GM21529 (cell line): Measurements from ENCODE around the gene SLC49A3.
"Not testable (repeated sequence)": the region's sequence is repeated elsewhere in the genome, so short reads cannot be mapped to it uniquely, and the experiment has no call there.

Experiments used
- ATAC-seq: cut with Tn5 transposase; IDR thresholded peaks from one replicate; pipeline ENCODE4 v1.9.1; 2021; ENCODE audit not compliant: unreplicated experiment

SLC49A3 gene

DNA sequence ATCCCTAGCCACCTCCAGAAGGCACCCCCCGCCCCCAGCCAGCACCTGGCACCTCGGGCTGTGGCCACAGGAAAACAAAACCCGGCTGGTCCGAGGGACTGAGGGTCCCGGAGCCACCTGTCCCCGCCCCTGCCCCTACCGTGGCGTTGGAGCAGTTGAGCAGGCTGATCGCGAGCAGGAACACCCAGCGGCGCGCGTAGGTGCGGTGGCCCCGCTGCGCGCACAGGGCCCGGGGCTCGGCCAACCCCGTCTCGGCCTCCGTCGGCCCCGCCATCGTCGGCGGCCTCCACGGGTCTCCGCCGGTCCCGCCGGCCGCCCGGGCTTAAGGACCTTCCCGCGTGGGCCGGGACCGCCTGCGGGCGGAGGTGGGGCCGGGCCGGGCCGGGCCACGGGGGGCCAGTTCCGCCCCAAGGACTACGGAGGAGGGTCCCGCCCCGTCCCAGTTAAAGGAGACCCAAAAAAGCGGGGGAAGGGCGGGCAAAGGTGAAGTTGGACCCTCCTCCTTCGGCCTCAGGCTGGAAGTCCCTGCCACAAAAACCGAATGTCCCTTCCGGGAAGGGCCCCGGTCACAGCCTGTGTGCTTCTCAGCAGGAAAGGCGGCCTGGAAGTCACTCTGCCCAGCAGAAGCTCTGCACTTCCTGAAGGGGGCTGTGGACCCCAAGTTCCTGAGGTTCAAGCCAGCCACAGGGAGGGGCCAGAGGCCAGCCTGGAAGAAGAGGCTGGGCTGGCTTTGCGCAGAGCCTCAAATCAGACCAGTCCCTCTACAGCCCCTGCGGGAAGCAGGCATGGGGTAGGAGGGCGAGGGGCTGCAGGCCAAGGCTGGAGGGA is at the start of gene SLC49A3:
Gene SLC49A3 (minus strand): TSS at position 298 of the 828 bp plus-strand sequence. CDS start 24 bp downstream, at position 274.
- ATAC-seq = no peak

DNA sequence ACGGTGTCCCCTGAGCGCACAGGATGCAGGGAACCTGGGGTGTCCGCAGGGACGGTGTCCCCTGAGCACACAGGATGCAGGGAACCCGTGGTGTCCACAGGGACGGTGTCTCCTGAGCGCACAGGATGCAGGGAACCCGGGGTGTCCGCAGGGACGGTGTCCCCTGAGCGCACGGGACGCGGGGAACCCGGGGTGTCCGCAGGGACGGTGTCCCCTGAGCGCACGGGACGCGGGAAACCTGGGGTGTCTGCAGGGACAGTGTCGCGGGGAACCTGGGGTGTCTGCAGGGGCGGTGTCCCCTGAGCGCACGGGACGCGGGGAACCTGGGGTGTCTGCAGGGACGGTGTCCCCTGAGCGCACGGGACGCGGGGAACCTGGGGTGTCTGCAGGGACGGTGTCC is 47.6 kb upstream of the SLC49A3 start:
- not testable (repeated sequence) for ATAC-seq

DNA sequence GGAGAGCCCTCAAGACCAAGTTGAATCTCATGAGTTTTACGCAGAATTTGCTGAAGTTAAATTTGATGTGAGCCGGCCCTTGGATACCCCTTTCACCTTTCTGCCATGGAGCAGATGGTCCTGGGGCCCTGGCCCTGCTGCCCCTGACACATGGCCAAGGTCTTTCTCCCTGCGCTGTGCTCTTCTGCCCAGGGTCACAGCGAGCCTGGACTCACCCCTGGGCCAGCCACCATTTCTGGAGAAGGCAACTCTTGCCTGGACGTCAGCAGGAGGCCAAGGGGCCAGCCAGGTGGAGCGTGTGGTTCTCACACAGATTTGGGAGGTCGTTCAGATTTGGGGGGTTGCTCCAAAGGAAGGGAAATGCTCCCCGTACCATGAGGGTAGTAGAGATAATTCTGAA is 46.6 kb upstream of the SLC49A3 start:
- no peak for ATAC-seq

DNA sequence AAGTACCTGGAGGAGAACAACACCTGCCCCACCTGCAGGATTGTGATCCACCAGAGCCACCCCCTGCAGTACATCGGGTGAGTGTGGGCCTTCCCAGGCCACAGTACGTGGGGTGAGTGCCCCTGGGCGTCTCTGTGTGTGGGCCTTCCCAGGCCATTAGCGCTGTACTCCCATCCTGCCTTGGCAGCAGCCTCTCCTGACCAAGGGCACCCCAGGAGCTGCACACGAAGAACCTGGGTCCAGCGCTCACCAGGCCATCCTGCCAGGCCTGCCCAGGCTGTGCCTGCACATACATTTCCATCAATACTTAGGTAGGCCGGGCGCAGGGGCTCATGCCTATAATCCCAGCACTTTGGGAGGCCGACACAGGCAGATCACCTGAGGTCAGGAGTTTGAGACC is 46.0 kb upstream of the SLC49A3 start:
- no peak for ATAC-seq

DNA sequence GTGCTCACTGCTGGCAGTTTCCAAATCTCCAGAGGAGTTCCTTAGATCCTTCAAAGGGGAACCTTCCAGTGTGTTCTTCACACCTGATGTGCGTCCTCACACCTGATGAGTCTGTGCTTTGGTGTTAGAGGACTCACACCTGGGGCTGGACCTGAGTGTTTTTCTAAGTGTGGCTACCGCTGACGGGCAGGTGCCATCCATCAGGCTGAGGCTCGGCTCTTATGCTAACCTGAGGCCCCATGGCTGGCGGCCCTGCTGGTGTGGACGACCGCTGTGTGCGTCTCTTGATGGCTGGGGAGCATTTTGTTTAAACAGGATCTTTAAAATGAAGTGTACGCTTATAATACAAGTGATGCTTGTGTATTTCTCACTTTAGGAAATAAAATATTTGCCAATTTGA is 45.1 kb upstream of the SLC49A3 start:
- no peak for ATAC-seq

DNA sequence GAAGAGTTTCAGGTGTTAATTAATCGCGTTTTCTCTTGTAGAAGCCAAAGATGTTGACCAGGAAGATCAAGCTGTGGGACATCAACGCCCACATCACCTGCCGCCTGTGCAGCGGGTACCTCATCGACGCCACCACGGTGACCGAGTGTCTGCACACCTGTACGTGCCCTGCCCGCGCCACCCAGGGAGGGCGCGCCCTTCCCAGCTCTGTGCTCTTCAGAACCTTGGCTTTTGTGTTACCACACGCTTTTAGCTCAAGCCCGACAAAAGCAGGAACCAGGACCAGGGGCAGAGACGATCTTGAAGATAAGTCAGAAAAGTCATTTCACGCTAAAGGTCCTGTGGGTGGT is 44.7 kb upstream of the SLC49A3 start:
- ATAC-seq = no peak

DNA sequence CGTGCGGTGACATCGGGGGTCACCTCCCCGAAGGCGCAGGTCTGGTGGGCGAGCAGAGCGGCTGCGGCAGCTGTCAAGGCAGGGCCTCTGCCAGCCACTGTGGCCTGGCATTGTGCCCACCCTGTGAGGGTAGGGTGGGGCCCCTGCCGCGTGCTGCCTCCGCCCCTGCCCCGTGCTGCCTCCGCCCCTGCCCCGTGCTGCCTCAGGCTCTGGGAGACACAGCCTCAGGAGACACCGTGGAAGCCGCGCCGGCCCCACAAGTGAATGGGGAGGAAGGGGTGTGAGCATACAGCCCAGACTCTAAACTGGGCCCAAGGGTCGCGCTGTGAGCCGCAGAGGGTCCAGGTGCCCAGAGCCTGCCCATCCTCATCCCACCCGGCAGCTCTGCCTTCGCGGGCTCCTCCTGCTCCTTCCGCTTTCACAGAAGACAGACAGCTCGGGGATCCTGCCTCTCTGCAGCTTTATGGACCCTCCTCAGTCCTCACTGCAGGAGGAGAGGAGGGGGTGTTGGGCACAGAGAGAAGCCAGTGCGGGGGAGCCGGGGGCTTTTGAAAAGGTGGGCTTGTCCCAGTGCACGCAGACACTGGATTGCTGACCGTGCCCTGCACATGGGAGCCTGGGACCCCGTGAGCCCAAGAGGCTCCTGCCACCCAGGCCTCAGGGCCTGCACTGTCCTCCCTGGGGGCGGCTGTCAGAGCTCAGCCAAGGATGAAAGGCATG is 44.1 kb upstream of the SLC49A3 start:
- ATAC-seq = no peak

DNA sequence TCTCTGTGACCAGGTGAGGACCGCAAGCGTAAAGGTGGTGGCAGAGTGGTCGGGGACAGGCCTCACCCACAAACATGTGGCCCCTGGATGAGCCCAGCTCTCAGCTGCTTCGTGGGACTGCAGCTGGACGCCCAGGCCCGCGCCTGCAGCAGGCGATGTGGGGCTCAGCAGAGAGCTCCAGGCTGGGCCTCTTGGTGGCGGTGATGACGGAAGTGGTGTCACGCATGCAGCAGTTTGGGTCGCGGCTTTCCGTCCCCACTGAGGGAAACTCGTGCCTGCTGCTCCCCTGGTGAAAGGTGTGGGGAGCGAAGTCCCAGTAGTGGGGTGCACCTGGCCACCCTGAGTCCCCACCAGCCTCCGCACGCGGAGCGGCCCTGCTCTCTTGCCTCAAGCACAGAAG is 43.5 kb upstream of the SLC49A3 start:
- no peak for ATAC-seq

DNA sequence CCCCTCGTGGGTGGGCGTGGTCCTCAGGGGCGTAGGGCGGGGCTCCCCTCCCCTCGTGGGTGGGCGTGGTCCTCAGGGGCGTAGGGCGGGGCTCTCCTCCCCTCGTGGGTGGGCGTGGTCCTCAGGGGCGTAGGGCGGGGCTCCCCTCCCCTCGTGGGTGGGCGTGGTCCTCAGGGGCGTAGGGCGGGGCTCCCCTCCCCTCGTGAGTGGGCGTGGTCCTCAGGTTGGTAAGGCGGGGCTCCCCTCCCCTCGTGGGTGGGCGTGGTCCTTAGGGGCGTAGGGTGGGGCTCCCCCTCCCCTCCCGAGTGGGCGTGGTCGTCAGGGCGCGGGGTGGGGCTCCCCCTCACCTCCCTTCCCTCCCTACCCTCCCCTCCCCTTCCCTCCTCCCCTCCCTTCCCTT is 43.0 kb upstream of the SLC49A3 start:
- not testable (repeated sequence) for ATAC-seq

DNA sequence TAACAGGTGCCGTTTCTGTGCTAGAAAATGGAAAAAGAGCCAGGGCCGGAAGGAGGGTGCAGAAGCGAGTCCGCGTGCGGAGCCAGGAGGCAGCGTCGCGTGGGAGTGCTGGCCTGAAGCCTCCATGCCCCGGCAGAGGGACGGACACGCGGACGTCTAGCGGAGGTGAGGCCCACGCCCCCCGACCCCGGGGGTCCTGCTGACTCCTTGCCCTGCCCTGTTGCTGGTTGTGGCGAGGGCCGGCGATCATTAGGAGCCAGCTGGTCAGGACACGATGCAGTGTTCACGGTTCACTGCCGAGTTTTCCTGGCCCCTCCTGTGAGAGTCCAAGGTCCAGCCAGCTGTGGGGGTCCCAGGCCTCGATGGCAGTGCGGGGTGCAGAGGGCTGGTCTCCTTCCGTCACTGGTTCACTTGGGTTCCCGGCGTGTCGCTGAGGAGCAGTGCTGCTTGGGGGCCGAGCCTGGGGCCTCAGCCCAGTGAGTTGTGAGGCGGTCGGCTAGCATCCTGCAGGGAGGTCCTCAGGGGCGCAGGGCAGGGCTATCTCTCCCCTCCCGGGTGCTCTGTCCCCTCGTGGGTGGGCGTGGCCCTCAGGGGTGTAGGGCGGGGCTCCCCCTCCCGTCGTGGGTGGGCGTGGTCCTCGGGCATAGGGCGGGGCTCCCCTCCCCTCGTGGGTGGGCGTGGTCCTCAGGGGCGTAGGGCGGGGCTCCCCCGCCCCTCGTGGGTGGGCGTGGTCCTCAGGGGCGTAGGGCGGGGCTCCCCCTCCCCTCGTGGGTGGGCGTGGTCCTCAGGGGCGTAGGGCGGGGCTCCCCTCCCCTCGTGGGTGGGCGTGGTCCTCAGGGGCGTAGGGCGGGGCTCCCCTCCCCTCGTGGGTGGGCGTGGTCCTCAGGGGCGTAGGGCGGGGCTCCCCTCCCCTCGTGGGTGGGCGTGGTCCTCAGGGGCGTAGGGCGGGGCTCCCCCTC is 42.3 kb upstream of the SLC49A3 start:
- ATAC-seq = not testable (repeated sequence)

DNA sequence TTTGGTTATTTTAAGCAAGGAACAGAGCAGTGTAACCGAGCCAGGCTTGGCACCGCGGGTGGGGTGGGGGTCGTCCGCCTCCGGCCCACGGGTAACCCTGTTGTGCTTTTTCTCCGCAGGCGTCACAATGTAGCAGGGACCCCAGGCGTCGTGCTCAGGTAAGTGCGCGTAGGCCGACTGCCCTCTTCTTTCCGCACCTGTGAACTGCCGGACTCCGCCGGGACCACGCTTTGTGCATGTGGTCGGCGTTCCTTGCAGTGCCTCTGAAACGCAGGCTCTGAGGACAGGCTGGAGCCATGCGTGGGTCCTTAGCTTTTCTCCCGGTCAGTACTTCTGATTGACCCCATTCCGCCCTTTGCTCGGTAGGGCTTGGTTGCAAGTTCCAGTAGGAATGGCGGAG is 41.6 kb upstream of the SLC49A3 start:
- no peak for ATAC-seq

DNA sequence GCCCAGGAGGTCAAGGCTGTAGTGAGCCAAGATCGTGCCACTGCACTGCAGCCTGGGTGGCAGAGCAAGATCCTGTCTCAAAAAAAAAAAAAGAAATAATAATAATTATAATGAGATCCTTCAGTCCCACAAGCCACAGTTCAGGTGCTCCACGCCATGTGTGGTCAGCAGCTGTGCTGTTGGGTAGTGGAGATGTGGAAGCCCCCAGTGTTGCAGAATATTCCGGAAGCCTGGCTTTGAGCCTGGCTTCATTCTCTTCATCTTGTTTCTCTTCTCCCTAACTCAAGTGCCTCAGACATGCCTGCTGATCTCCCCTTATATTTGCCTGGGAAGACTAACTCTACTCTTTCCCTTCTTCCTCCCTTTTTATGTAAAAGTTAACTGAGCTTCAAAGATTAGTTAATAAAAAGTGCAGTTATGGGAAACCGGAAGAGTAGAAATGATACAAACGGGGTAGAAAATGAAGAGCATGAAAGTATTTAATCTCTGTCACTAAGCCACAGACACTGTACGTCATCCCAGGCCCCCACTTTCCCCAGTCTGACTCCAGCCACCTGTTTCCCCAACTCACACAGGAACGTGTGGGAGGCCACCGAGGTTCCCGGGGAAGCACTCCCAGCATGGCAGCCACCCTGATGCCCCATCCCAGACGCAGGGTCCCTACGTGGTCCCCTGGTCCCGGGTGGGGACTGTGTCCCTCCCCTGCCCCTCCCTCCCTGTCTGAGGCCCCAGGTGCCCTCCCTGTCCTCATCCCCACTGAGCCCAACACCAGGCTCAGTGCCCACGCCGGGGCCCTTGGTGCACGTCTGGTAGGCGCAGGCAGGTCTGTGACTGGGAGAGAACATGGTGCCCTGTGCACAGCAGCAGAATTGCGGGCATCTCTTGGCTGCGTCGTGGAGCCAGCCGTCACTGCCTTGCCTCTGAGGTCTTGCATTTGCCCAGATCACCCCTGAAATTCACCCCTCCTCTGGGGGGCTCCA is 40.7 kb upstream of the SLC49A3 start:
- no peak for ATAC-seq

DNA sequence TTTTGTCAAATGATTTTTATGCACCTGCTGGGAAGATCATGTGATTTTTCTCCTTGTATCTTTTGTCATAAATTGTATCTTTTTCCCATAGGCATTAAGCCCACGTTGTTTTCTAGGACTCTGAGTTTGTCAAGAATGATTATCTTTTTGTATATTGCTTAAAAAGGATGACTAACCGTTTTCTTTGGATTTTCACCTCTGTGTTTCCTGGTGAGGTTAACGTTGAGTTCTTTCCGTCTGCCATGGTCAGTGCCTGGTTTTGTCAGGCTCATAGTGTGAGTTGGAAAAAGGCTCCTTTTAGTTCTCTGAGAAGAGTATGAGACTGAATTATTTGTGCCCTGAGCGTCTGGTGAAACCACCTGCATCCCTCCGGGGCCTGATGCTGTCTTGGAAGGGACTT is 38.6 kb upstream of the SLC49A3 start:
- no peak for ATAC-seq

DNA sequence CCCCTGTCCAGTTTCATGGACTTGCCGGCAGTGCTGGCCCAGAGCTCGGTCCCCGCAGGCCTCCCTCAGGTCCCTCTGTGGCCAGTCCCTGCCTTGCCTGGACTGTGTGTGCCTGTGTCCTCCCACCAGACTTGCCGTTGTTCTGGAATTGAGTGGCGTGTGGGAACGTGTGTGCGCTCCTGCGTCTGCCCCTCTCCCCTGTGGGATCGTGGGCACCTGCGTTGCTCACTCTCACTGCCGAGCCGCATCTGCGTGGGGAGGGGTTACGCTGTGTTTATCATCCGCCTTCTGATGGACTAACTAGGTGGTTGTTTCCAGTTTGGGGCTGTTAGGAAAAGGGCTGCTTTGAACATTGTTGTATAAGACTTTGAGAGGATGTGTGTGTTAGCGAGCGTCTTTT is 37.9 kb upstream of the SLC49A3 start:
- ATAC-seq = no peak

DNA sequence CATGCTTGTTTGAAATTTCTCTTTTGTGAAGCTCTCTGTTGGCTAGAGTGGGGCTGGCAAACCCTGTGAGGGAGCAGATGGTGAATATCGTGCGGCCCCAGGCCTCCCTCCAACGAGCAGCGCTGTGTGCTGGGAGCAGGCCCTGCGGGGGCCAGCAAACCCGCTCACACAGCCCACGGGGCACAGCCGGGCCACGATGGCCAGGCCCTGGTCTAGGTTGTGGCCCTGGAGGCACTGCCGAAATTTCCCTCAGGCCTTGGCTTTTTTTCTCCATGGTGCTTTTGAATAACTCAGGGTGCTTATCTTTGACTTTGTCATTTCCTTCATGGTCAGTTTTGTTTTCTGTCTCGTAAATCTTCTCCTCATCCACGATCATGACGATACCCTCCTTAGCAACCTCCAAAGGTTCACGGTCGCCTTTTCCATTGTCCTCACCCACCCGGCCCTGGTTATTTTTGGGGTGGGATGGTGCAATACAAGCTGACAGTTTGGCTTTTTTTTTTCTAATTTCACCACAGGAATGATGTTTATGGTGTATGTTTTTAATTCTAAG is 37.4 kb upstream of the SLC49A3 start:
- no peak for ATAC-seq

DNA sequence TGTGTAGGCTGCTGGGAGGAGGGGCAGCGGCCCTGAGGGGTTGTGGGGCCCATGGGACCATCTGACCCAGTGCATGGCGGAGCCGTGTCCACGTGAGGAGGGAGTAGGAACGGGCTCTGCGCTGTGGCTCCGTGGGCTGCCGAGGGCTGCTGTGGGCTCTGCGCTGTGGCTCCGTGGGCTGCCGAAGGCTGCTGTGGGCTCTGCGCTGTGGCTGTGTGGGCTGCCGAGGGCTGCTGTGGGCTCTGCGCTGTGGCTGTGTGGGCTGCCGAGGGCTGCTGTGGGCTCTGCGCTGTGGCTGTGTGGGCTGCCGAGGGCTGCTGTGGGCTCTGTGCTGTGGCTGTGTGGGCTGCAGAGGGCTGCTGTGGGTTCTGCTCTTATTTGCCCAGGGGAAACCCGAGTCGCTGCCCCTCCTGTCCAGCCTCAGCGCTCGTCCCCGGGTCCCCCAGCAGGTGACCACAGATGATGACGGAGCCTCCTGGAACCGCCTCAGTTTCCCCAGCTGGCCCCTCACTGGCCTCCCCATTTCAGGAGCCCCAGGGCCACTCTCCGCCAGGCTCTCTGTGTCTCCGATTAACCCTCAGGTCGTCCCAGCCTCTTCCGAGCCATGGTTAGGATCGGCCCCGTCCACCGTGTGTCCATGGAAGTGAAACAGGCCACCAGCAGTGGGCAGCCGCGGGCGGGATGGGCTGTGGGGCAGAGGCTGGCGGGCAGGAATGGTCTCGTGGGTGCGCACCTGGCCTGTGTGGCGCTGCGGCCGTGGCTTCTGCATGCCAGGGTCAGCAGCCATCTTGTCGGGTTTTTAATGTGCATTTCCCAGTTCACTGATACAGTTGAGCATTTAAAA is 36.7 kb upstream of the SLC49A3 start:
- no peak for ATAC-seq

DNA sequence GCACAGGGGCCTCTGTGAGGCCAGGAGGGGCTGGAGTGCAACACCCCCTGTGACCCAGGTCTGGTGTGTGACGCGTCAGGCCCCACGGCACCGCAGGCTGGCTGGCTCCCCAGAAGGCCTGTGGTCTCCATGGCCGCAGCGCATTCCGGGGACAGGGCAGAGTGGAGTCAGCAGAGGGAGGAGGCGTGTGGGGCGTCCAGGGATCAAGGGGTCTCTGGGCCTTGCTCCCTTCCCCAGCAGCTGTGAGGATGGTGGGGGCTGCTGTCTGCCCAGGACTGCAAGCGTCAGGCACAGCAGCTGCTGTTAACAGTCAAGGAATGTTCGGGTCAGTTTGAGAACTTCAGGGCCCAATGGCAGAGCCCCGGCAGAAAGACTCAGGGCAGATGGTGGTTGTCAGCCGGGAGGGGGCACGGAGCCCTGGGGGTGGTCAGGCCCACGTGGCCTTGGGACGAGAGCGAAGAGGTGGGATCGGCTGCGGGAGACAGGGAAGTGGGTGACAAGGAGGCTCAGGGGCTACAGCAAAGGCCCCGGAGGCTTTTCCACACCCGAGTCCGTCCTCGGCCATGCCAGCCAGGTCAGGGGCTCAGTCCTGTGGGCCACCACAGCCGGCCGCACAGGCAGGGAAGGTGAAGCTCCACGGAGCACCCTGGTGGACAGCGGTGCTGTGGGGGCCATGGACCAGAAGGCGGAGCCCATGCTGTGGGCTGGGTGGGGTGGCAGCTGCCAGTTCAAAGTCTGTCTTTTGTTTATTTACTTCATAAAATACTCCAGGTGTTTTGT is 35.0 kb upstream of the SLC49A3 start:
- no peak for ATAC-seq

DNA sequence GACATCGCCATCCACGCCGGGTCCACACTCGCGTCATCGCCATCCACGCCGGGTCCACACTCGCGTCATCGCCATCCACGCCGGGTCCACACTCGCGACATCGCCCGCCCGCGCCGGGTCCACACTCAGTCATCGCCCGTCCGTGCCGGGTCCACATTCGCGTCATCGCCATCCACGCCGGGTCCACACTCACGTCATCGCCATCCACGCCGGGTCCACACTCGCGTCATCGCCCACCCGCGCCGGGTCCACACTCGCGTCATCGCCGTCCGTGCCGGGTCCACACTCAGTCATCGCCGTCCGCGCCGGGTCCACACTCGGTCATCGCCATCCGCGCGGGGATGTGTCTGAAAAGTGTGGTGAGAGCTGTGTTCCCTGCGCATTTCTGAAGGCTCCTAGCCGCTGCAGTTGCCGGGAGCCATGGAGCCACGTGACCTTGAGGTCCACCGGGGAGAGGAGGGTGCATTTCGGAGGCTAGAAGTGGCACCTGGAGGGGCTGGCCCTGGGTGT is 34.0 kb upstream of the SLC49A3 start:
- no peak for ATAC-seq
